Gastroesophageal sphincter (tissue), 3 donors: ENCODE results near the gene ABCA4.

ENCODE experiments used
- EP300 ChIP-seq: sonication (generic); formaldehyde crosslinking; IDR thresholded peaks from one replicate; pipeline ENCODE4 v1.6.1; 2017; ENCODE audit warnings: antibody characterized with exemption, mild to moderate bottlenecking
- POLR2A ChIP-seq, 2 donors: fragments of 450-650 bp; IDR thresholded peaks; one replicate each; pipeline ENCODE4 v1.6.1; 2017; ENCODE audit warnings: antibody characterized with exemption in 2 of 2, mild to moderate bottlenecking in 2 of 2, moderate library complexity in 1 of 2
- POLR2AphosphoS5 ChIP-seq: sonication (generic); formaldehyde crosslinking; IDR thresholded peaks from one replicate; pipeline ENCODE4 v1.6.1; 2017; ENCODE audit warnings: antibody characterized with exemption
- TF ChIP-seq, protein P1 (sequence below), 4 experiments: fragments of 200-600 bp in 2 of 4; fragments of 450-650 bp in 2 of 4; sonication (generic) in 1 of 4; IDR thresholded peaks; one replicate each; pipeline ENCODE4 v1.5.1; 2017 to 2019; ENCODE audit warnings: antibody characterized with exemption in 4 of 4, mild to moderate bottlenecking in 2 of 4, moderate library complexity in 2 of 4

- TF ChIP-seq, protein P1, sequence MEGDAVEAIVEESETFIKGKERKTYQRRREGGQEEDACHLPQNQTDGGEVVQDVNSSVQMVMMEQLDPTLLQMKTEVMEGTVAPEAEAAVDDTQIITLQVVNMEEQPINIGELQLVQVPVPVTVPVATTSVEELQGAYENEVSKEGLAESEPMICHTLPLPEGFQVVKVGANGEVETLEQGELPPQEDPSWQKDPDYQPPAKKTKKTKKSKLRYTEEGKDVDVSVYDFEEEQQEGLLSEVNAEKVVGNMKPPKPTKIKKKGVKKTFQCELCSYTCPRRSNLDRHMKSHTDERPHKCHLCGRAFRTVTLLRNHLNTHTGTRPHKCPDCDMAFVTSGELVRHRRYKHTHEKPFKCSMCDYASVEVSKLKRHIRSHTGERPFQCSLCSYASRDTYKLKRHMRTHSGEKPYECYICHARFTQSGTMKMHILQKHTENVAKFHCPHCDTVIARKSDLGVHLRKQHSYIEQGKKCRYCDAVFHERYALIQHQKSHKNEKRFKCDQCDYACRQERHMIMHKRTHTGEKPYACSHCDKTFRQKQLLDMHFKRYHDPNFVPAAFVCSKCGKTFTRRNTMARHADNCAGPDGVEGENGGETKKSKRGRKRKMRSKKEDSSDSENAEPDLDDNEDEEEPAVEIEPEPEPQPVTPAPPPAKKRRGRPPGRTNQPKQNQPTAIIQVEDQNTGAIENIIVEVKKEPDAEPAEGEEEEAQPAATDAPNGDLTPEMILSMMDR (IDR thresholded peaks at IDR 0.05) = no peak
- TF ChIP-seq POLR2A (IDR thresholded peaks at IDR 0.05) (no peak), EP300 (no peak), POLR2AphosphoS5 (no peak)
Observed at GRCh38 chr1:94002046-94002787, 118.7 kb downstream of the ABCA4 start.
